NB4 (cell line): ENCODE data around the gene AKT1S1.

Experiments used
- DNase-seq: peaks from one replicate; pipeline ENCODE4 v3.0.0; 2010; ENCODE audit warnings: low read depth
- H3K4me3 ChIP-seq: one replicate; pipeline ENCODE4 v1.5.1; 2011; ENCODE audit warnings: mild to moderate bottlenecking, low read depth, low read length, moderate library complexity
- CTCF ChIP-seq: IDR thresholded peaks from one replicate; pipeline ENCODE4 v1.5.1; 2012; ENCODE audit warnings: low read depth, low read length
- MAX ChIP-seq: IDR thresholded peaks from 2 replicates; pipeline ENCODE4 v1.6.1; 2011; ENCODE audit warnings: low read depth, low read length
- MYC ChIP-seq: IDR thresholded peaks from 2 replicates; pipeline ENCODE4 v1.6.1; 2011; ENCODE audit warnings: low read depth, low read length
- POLR2A ChIP-seq: IDR thresholded peaks from 2 replicates; pipeline ENCODE4 v1.6.1; 2011; ENCODE audit warnings: mild to moderate bottlenecking; ENCODE audit not compliant: insufficient read length; ENCODE audit errors: extremely low read depth

AKT1S1 gene

GRCh38 chr19:49890349-49891311 lies 13.5 kb upstream of the AKT1S1 start:
- H3K4me3 ChIP-seq: no peak overlapping the region
- TF ChIP-seq MAX: no peak
- no peak for TF ChIP-seq POLR2A
- no peak for DNase-seq

GRCh38 chr19:49889687-49890348 lies 12.7 kb upstream of the AKT1S1 start:
- no peak overlapping the region for H3K4me3 ChIP-seq
- DNase-seq: no peak
- TF ChIP-seq CTCF (no peak), MAX (no peak), MYC (no peak), POLR2A (no peak)

- no peak for DNase-seq
- TF ChIP-seq MYC (no peak), POLR2A (no peak), MAX (no peak), CTCF (no peak)
- no peak overlapping the region for H3K4me3 ChIP-seq
Measured at GRCh38 chr19:49889038-49889686, 12.0 kb upstream of the AKT1S1 start.

- DNase-seq: no peak
- TF ChIP-seq MYC: no peak
- no peak for TF ChIP-seq MAX
- TF ChIP-seq POLR2A: no peak
- no peak for TF ChIP-seq CTCF
- H3K4me3 ChIP-seq: no peak overlapping the region
Measured at GRCh38 chr19:49888510-49888824, 11.3 kb upstream of the AKT1S1 start.

GRCh38 chr19:49887665-49888509 lies 10.7 kb upstream of the AKT1S1 start:
- DNase-seq: no peak
- TF ChIP-seq CTCF (no peak), MAX (no peak), MYC (no peak), POLR2A (no peak)
- H3K4me3 ChIP-seq: no peak overlapping the region
